ENCODE results near the gene METTL17.

GRCh38 chr14:21042918-21043317 lies 53.1 kb downstream of the METTL17 start:
- TF ChIP-seq CTCF (IDR thresholded peaks at IDR 0.05; ENCODE audit: insufficient read depth, low read depth, low read length) (no peak), EZH2 (IDR thresholded peaks at IDR 0.05; ENCODE audit: insufficient read depth, low read length) (no peak)

All from astrocyte (in vitro differentiated cells and primary cell).